ENCODE measurements around the gene CACHD1.
"Not testable (repeated sequence)": the region's sequence is repeated elsewhere in the genome, so short reads cannot be mapped to it uniquely, and the experiment has no call there.

- TF ChIP-seq CTCF, POLR2A (IDR thresholded peaks at IDR 0.05): not testable (repeated sequence)
Measured at GRCh38 chr1:64610950-64611349, 141.0 kb downstream of the CACHD1 start.

Data from body of pancreas (tissue), 4 donors.